Upper lobe of right lung (tissue), 1 donor: ENCODE data around the gene SHANK3. TPM values are rescaled to one million over a fixed set of nuclear protein-coding genes. Genes with fewer than 3 reads are reported as not detected.
"Not testable (repeated sequence)": the region's sequence is repeated elsewhere in the genome, so short reads cannot be mapped to it uniquely, and the experiment has no call there.

Experiments used
- ATAC-seq: fragments of 200-7000 bp; cut with Tn5 transposase; one replicate; pipeline ENCODE4 v1.9.1; 2020; ENCODE audit warnings: mild to moderate bottlenecking, moderate library complexity
- DNase-seq: peaks from one replicate; pipeline ENCODE4 v3.0.0-alpha.2; 2020
- H3K27ac ChIP-seq: fragments of 200-600 bp; one replicate; pipeline ENCODE4 v1.8.0; 2022
- H3K27me3 ChIP-seq: fragments of 200-600 bp; one replicate; pipeline ENCODE4 v1.8.0; 2022; ENCODE audit warnings: mild to moderate bottlenecking
- H3K36me3 ChIP-seq: fragments of 200-600 bp; one replicate; pipeline ENCODE4 v1.8.0; 2022
- H3K4me1 ChIP-seq: fragments of 200-600 bp; one replicate; pipeline ENCODE4 v1.8.0; 2022
- H3K4me3 ChIP-seq: fragments of 200-600 bp; one replicate; pipeline ENCODE4 v1.8.0; 2022; ENCODE audit warnings: mild to moderate bottlenecking
- H3K9me3 ChIP-seq: fragments of 200-600 bp; one replicate; pipeline ENCODE4 v1.8.0; 2022
- intact Hi-C: fragments of 100-400 bp; cut with DNase I; formaldehyde crosslinking; loops from one replicate; pipeline ENCODE4 v1.11.0; 2022
- total RNA-seq: library from RNA; stranded (reverse); fragmentation: NEBNext Ultra II Directional; extraction: Animal tissue kit (Norgen Biotek cat#: 25700); gene quantifications from one replicate; pipeline ENCODE4 v1.2.1, GENCODE V29; 2021
- TF ChIP-seq, protein P1 (sequence below): fragments of 200-600 bp; IDR thresholded peaks from one replicate; pipeline ENCODE4 v1.8.0; 2022; ENCODE audit warnings: antibody characterized with exemption
- donor health status: DM: no; HTN: yes; CAD: no; lungs with severe emphysema.

Gene SHANK3
- total RNA-seq, 1 donor from 2014 or later = 59.9 TPM

DNA sequence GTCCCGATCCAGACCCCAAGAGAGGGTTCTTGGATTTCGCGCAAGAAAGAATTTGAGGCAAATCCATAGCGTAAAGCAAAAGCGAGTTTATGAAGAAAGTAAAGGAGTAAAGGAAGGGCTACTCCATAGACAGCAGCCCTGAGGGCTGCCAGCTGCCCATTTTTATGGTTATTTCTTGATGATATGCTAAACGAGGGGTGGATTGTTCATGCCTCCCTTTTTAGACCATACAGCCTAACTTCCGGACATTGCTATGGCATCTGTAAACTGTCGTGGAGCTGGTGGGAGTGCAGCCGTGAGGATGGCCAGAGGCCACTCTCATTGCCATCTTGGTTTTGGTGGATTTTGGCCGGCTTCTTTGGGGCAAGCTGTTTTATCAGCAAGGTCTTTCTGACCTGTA lies 19.4 kb upstream of the SHANK3 start:
- intact Hi-C loops = no loop called here
- Histone ChIP-seq H3K4me3 (no peak overlapping the region), H3K9me3 (no peaks in the 10 kb centered on the region), H3K4me1 (peaks cover 5% of the 10 kb centered on the region), H3K27me3 (no peaks in the 10 kb centered on the region), H3K27ac (no peak overlapping the region), H3K36me3 (no peaks in the 10 kb centered on the region)
- ATAC-seq (no peak), DNase-seq (no peak)
- TF ChIP-seq, protein P1, sequence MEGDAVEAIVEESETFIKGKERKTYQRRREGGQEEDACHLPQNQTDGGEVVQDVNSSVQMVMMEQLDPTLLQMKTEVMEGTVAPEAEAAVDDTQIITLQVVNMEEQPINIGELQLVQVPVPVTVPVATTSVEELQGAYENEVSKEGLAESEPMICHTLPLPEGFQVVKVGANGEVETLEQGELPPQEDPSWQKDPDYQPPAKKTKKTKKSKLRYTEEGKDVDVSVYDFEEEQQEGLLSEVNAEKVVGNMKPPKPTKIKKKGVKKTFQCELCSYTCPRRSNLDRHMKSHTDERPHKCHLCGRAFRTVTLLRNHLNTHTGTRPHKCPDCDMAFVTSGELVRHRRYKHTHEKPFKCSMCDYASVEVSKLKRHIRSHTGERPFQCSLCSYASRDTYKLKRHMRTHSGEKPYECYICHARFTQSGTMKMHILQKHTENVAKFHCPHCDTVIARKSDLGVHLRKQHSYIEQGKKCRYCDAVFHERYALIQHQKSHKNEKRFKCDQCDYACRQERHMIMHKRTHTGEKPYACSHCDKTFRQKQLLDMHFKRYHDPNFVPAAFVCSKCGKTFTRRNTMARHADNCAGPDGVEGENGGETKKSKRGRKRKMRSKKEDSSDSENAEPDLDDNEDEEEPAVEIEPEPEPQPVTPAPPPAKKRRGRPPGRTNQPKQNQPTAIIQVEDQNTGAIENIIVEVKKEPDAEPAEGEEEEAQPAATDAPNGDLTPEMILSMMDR = no peak

DNA sequence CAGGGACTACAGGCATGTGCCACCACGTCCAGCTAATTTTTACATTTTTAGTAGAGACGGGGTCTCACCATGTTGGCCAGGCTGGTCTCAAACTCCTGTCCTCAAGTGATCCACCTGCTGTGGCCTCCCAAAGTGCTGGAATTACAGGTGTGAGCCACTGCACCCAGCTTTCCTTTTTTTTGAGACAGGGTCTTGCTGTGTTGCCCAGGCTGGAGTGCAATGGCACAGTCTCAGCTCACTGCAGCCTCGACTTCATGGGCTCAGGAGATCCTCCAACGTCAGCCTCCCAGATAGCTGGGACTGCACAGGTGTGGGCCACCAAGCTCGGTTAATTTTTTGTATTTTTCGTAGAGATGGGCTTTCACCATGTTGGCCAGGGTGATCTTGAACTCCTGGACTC lies 18.0 kb upstream of the SHANK3 start:
- H3K9me3 ChIP-seq, H3K27me3 ChIP-seq, H3K27ac ChIP-seq, H3K4me3 ChIP-seq, intact Hi-C loops, ATAC-seq, DNase-seq, H3K4me1 ChIP-seq, H3K36me3 ChIP-seq: not testable (repeated sequence)

DNA sequence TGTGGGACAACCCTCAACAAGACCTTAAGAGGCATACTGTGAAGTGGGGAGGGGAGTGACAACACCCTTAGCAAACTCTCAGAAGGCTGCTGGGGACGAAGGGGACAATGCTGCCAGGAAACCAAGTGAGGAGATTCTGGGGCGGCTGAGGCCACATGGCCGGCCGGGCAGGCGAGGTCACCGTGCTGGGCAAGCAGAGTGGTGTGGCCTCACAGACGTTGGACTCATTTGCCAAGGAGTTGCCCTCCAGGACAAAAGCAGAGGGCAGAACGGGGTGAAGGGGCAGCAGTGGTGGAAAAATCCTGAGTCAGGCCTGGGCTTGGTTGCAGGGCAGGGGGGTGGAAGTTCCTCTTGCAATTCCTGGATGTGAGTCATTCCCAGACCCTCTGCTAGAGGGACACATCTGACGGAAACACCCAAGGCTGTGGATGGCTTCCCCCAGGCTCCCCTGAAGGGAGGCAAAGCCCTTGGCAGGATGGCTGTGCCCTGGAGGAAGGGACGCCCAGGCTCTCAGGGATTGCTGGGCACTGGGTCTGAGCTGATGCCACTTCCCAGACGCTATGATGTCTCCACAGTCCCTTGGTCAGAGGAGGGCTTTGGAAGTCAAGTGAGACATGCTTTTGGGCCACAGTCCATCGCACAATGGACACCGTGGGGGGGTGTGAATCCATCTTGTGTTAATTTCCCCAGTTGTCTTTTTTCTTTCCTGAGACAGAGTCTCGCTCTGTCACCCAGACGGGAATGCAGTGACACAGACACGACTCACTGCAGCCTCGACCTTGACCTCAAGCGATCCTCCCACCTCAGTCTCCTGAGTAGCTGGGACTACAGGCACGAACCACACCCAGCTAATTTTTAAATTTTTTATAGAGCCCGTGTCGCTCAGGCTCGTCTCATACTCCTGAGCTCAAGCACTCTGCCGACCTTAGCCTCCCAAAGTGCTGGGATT lies 16.2 kb upstream of the SHANK3 start:
- Histone ChIP-seq H3K36me3 (no peaks in the 10 kb centered on the region), H3K27me3 (no peaks in the 10 kb centered on the region), H3K4me1 (peaks cover 5% of the 10 kb centered on the region), H3K9me3 (no peaks in the 10 kb centered on the region), H3K27ac (peak overlapping the region; percentile 58), H3K4me3 (no peak overlapping the region)
- peak; percentile 86 for ATAC-seq
- TF ChIP-seq, protein P1 = no peak
- DNase-seq = peak; percentile 60
- intact Hi-C loops = no loop called here

DNA sequence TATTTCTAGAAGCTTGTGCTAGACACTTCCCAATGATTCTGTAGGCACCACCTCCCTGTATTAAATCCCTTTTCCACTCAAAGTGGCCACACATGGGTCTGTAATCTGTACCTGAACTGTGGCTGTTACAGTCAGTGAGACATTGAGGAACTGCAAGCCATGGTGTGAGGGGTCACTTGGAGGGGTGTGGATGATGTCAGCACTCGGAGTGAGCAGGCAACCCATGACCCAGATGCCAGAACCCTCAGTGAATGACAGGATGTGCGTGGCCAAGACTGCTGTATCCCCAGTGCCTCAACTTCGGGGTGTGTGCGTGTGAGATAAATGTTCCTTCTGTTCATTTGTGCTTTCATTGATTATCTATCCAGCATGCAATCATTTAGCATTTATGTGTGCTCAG lies 14.7 kb upstream of the SHANK3 start:
- DNase-seq (no peak), ATAC-seq (peak; percentile 58)
- Histone ChIP-seq H3K36me3 (no peaks in the 10 kb centered on the region), H3K4me3 (no peak overlapping the region), H3K27ac (no peak overlapping the region), H3K9me3 (no peaks in the 10 kb centered on the region), H3K27me3 (no peaks in the 10 kb centered on the region), H3K4me1 (peaks cover 5% of the 10 kb centered on the region)
- intact Hi-C loops = no loop called here
- TF ChIP-seq, protein P1 = no peak

DNA sequence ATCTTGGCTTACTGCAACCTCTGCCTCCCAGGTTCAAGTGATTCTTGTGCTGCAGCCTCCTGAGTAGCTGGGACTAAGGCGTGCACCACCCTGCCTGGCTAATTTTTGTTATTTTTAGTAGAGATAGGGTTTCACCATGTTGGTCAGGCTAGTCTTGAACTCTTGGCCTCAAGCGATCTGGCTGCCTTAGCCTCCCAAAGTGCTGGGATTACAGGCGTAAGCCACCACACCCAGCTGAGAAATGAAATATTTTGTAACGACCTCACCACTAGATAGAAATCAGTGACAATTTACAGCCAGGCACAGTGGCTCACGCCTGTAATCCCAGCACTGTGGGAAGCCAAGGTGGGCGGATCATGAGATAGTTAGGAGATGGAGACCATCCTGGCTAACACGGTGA lies 12.9 kb upstream of the SHANK3 start:
- DNase-seq, H3K4me1 ChIP-seq, H3K27ac ChIP-seq, H3K4me3 ChIP-seq, intact Hi-C loops, H3K27me3 ChIP-seq, H3K9me3 ChIP-seq, H3K36me3 ChIP-seq, ATAC-seq: not testable (repeated sequence)

DNA sequence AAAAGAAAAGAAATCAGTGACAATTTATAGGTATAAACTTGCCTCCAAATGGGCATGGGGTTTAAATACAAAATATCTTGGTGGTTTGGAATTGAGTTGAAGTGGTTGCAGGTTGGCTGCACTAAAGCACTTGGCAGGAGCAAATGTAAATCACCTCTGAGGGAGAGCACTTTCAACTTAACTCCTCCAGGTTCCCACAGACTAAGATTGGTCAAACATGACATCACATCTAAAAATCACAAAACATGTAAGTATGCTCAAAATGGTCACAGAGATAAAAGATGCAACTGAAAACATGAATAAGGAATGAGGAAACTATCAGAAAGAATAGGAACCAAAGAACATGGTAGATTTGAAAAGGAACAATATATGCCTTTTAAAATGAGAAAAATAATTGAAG lies 12.3 kb upstream of the SHANK3 start:
- Histone ChIP-seq H3K27me3 (no peaks in the 10 kb centered on the region), H3K4me3 (no peak overlapping the region), H3K27ac (no peak overlapping the region), H3K4me1 (peaks cover 5% of the 10 kb centered on the region), H3K9me3 (no peaks in the 10 kb centered on the region), H3K36me3 (no peaks in the 10 kb centered on the region)
- intact Hi-C loops = no loop called here
- ATAC-seq (no peak), DNase-seq (no peak)
- TF ChIP-seq, protein P1 = no peak
